Activated CD8-positive, alpha-beta memory T cell treated with anti-CD3 and anti-CD28 coated beads for 4 hours (primary cell): ENCODE measurements around the gene GIPC1.

Experiments used
- DNase-seq, 2 donors: peaks; one replicate each; pipeline ENCODE4 v3.0.0-alpha.2; 2020; ENCODE audit warnings: low read depth in 2 of 2

The GIPC1 gene

DNA sequence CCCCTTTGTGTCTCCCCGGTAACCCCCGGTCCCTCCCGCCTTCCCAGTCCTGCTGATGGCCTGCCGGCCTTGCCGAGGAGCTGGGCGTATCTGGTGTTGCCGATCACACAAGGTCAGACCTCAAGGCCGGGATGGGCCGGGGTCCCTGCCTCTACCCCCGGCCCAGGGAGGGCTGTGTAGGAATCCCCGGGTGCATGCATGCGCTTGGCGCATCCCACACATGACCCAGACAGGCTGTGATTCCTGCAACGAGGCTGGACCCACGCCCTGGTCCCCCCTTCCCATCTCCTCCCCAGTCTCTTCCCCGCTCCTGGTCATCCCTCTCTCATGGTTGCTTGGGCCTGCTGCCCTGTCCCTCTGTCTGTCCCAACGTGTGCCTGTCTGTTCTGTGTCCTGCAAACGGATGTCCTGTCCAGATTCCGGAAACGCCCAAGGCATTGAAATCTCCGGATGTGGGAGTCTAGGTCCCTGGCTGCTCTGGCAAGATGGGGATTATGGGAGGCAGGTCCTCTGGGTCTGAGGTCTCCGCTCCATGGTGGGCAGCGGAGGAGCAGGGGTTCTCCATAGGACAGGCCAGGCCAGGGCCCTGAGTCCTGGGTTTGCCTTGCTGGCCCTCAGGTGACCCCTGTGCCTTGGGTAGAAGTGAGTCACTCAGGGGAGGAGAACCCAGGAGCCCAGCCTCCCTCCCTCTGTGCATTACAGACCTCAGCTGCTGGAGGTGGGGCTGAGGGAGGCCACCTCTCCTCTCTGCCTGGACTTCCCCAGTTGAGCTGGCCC is 61.2 kb downstream of the GIPC1 start:
- no peak for DNase-seq

DNA sequence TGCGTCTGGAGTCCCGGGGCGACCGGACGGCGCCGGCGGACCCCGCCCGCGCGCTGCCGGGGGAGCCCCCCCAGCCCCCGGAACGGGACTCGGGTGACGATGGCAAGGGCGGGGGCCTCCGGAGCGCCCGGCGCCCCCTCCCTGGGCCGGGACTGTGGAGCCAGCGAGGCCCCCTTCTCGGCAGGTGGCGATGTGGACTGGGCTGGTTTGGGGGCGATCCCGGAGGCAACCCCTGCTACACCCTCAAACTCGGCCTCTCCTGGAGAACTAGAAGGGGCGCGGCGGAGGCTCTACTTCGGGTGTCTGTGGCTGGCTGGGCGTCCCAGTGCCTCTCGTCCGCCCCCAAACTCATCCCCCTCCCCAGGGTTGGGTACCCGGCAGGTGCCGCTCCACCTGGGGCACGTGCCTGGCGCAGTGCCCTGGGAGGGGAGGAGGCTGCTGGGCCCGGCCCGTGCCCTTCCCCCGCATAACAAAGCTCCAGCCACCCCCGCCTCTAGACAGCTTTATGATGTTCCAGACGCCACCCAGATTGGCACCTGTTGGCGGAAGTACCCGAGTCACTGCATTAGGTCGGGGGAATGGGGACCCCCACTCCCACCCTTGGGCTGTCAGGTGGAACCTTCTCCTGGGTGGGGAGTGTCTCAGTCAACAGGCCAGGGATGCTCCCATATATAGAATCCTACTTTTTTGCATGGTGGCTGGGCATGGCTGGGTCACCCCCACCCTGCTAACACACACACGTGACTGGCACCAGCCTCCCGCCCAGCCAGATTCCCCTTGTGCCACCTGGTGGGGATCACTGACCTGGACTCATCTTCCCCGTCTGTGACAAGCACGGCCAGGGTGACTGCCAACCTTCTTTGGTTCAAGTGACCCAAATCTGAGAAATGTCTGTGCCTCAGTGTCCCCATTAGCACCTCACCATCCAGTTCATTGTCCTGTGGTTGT is 62.1 kb downstream of the GIPC1 start:
- peak in 1 of 2 donors; percentile 49 for DNase-seq

DNA sequence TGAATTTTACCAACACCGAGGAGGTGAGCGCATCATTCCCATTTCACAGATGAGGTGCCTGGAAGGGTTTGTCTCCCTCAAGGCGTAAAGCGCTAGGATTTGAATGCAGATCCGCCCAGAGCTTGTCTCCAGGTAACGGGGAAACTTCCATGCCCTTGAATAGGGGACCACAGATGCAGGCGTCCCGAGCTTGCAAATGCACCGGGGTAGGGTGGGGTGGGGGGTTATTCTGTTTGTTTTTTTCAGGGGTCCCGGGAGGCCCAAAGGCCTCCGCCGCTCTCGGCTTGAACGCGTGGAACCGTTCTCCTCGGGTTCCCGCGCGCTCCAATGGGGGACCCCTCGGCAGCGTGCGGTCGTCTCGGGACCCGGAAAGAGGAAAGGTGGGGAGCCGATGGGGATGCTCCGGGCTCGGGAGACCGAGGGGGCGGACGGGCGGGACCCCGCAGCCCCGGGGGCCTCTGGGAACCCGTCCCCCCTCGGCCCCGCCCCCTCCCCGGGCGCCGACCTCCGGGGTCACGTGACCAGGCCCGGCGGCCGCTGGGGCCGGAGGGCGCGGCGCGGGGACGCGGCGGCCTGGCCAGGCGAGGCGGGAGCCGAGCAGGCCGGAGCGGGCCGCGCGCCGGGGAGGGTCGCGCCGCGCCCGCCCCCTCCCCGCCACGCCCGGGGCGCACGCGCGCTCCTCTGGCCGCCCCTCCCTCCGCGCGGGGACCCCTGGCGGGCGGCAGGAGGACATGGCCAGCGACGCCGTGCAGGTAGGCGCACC is 63.0 kb downstream of the GIPC1 start, which contains the start of gene PKN1:
Gene PKN1, plus strand, starts transcription at position 516 of the 763 bp plus-strand sequence. Its CDS starts 216 bp downstream, at position 732.
- DNase-seq = no peak

DNA sequence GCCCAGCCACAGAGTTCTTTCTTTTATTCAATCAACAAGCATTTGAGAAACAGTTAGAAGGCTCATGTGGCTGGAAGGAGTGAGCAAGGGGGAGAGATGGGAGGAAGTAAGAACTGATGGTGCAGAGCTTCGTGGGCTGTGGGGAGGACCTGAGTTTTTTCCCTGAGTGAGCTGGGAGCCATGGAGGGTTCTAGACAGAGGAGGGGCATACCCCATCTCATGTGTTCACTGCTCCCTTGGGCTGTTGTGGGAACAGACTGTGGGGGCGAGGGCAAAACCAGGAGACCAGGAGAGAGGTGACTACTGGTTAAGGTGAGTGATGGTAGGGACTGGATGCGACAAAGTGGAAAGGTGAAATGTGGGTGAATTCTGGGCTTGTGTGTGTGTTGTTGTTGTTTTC is 65.2 kb downstream of the GIPC1 start:
- no peak for DNase-seq

DNA sequence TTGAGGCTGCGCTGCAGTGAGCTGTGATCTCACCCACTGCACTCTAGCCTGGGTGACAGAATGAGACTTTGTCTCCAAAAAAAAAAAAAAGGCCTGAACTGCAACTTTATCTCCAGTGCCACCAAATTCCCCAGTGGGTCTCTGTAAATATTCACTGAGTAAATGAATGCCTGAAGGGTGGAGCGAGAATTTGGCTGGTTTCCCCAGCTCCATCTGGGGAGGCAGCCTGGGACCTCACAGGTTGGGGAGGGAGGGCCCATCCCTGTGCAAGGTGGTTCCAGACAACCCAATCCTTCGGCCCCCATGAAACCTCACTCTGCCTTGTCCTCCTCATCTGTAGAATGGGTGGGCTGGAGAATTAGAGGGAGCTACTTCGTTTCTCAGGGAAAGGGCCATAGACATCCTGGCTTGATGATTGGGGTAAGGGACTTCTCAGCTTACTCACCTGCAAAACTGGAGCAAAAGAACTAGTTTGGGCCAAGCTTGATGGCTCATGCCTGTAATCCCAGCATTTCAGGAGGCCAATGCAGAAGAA is 67.0 kb downstream of the GIPC1 start:
- DNase-seq = no peak
